ENCODE measurements around the gene EDC4.

EDC4 gene

DNA sequence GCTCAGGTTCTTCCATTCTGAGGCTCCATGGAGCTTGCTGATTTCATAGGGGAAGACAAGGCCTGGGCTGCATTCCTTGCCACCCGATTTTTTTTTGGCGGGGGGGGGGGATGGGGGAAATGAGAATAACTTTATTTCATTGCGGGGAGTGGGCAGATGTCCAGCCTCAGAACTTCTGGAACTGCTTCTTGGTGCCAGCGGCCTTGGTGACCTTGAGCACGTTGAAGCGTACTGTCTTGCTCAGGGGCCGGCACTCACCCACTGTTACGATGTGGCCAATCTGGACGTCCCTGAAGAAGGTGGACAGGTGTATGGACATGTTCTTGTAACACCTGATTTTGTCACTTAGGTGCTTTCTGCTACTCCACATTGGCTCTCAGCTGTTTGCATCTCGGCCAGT is 17.1 kb upstream of the EDC4 start:
- H3K56ac ChIP-seq (ENCODE audit: low read length): no peak overlapping the region
- no peak overlapping the region for H2BK5ac ChIP-seq (ENCODE audit: low read length)
- H3K18ac ChIP-seq (ENCODE audit: low read length): no peak overlapping the region
- no peak overlapping the region for H2BK15ac ChIP-seq (replicated peaks; ENCODE audit: low read depth)
- H3K36me3 ChIP-seq (ENCODE audit: control insufficient read depth, insufficient read depth, low read length): peaks cover 1% of the 10 kb centered on the region
- no peak overlapping the region for H3K4me3 ChIP-seq (ENCODE audit: low read length)
- WGBS (ENCODE audit: extremely low coverage, insufficient coverage, low lambda C conversion rate): no CpG with 5 or more reads among the region's 10 CpGs
- H4K8ac ChIP-seq (ENCODE audit: low read depth, low read length): no peak overlapping the region
- no peak overlapping the region for H3K9ac ChIP-seq (ENCODE audit: low read length)
- no peak overlapping the region for H3K4ac ChIP-seq (ENCODE audit: low read depth, low read length)
- no peak overlapping the region for H3K27ac ChIP-seq (ENCODE audit: low read depth, low read length)
- H3K23ac ChIP-seq (ENCODE audit: low read length): no peak overlapping the region
- H2BK120ac ChIP-seq (ENCODE audit: low read depth, low read length): no peak overlapping the region
- H3K4me2 ChIP-seq (ENCODE audit: low read length): no peak overlapping the region
- H3K27me3 ChIP-seq (ENCODE audit: insufficient read depth, low read length, poor library complexity): no peaks in the 10 kb centered on the region
- DNase-seq: no peak
- peaks cover 3% of the 10 kb centered on the region for H3K4me1 ChIP-seq (ENCODE audit: control insufficient read depth, low read depth, low read length)
- H3K79me2 ChIP-seq (ENCODE audit: control insufficient read depth, insufficient read depth, low read length): peaks cover 84% of the 10 kb centered on the region
- H4K5ac ChIP-seq (ENCODE audit: low read length): no peak overlapping the region
- peaks cover 26% of the 10 kb centered on the region for H3K79me1 ChIP-seq (ENCODE audit: low read length)
- H2AK5ac ChIP-seq (ENCODE audit: low read length): no peak overlapping the region

DNA sequence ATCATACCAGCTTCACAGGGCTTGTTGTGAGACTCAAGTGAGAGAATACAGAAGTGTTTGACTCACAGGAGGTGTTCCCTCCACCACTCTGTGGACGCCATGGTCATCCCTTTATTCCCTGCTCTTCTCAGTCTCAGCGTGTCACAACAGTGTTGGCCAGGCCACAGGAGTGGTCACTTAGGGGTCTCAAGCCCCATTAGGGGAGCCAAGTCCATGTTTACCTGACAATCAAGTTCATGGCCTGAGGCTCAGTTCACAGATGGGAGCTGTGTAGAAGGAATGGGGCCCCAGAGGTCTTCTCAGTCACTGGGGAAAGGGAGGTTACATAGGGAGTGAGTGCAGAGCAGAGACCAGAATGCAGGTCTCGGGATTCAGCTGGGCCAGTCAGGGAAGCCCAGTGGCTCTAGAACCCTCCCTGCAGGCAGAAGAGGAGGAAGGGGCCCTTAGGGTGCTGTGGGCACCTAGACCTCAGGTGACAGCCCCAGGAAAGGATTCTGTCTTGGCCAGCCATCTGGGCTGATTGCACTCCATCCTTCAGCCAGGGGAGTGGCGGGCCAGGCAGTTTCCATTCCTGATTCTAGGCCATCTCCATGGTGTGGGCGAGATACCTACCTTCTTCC is 15.8 kb upstream of the EDC4 start:
- no peak overlapping the region for H3K4ac ChIP-seq (ENCODE audit: low read depth, low read length)
- no peak overlapping the region for H2BK120ac ChIP-seq (ENCODE audit: low read depth, low read length)
- H3K36me3 ChIP-seq (ENCODE audit: control insufficient read depth, insufficient read depth, low read length): peaks cover 1% of the 10 kb centered on the region
- H2BK15ac ChIP-seq (replicated peaks; ENCODE audit: low read depth): no peak overlapping the region
- H3K4me3 ChIP-seq (ENCODE audit: low read length): no peak overlapping the region
- peaks cover 36% of the 10 kb centered on the region for H3K79me1 ChIP-seq (ENCODE audit: low read length)
- no peak overlapping the region for H3K56ac ChIP-seq (ENCODE audit: low read length)
- H3K18ac ChIP-seq (ENCODE audit: low read length): no peak overlapping the region
- H3K79me2 ChIP-seq (ENCODE audit: control insufficient read depth, insufficient read depth, low read length): peaks cover 87% of the 10 kb centered on the region
- H4K8ac ChIP-seq (ENCODE audit: low read depth, low read length): no peak overlapping the region
- H3K23ac ChIP-seq (ENCODE audit: low read length): no peak overlapping the region
- H2AK5ac ChIP-seq (ENCODE audit: low read length): no peak overlapping the region
- H3K9ac ChIP-seq (ENCODE audit: low read length): no peak overlapping the region
- H3K27ac ChIP-seq (ENCODE audit: low read depth, low read length): no peak overlapping the region
- no peak overlapping the region for H2BK5ac ChIP-seq (ENCODE audit: low read length)
- H4K5ac ChIP-seq (ENCODE audit: low read length): no peak overlapping the region
- H3K4me2 ChIP-seq (ENCODE audit: low read length): no peak overlapping the region
- H3K4me1 ChIP-seq (ENCODE audit: control insufficient read depth, low read depth, low read length): peaks cover 3% of the 10 kb centered on the region
- no peaks in the 10 kb centered on the region for H3K27me3 ChIP-seq (ENCODE audit: insufficient read depth, low read length, poor library complexity)
- WGBS (ENCODE audit: extremely low coverage, insufficient coverage, low lambda C conversion rate): no CpG with 5 or more reads among the region's 5 CpGs
- DNase-seq: no peak

DNA sequence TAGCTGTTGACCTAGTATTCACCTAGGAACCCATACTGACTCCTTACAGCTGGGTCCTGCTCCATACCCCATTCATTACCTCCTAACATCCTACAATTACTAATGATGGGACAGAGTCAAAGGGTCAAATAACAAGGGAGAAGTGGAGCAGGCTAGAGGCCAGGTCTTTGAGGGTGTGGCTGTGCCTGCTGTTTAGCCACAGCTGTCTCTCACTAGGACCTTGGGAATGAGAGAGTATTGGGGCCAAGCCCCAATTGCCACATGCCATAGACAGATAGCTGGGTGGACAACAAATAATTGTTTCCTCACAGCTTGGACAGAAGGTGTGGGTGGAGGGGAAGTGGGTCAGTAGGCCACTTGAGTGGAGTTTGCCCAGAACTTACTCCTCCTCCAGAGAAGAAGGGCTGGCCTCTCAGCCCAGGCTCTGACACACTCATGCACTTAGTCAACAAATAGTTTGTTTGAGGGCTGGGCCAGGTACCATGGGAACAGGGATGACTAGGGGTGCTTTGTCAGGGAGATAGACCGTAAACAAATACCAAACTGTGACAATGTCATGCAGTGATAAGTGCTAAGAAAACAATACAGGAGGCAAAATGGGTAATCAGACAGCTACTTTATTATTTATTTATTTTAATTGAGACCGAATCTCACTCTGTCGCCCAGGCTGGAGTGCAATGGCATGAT is 15.2 kb upstream of the EDC4 start:
- Histone ChIP-seq H3K4me2 (ENCODE audit: low read length) (no peak overlapping the region), H2AK5ac (ENCODE audit: low read length) (no peak overlapping the region), H3K18ac (ENCODE audit: low read length) (no peak overlapping the region), H3K79me2 (ENCODE audit: control insufficient read depth, insufficient read depth, low read length) (peaks cover 90% of the 10 kb centered on the region), H2BK120ac (ENCODE audit: low read depth, low read length) (no peak overlapping the region), H3K23ac (ENCODE audit: low read length) (no peak overlapping the region), H3K27ac (ENCODE audit: low read depth, low read length) (peak overlapping the region; percentile 22), H3K4ac (ENCODE audit: low read depth, low read length) (no peak overlapping the region), H3K27me3 (ENCODE audit: insufficient read depth, low read length, poor library complexity) (no peaks in the 10 kb centered on the region), H2BK15ac (replicated peaks; ENCODE audit: low read depth) (no peak overlapping the region), H4K5ac (ENCODE audit: low read length) (no peak overlapping the region), H3K36me3 (ENCODE audit: control insufficient read depth, insufficient read depth, low read length) (peaks cover 1% of the 10 kb centered on the region), H4K8ac (ENCODE audit: low read depth, low read length) (no peak overlapping the region), H2BK5ac (ENCODE audit: low read length) (no peak overlapping the region), H3K79me1 (ENCODE audit: low read length) (peaks cover 40% of the 10 kb centered on the region), H3K4me1 (ENCODE audit: control insufficient read depth, low read depth, low read length) (peaks cover 3% of the 10 kb centered on the region), H3K9ac (ENCODE audit: low read length) (no peak overlapping the region), H3K56ac (ENCODE audit: low read length) (no peak overlapping the region), H3K4me3 (ENCODE audit: low read length) (no peak overlapping the region)
- DNase-seq: peak; percentile 96
- no CpG with 5 or more reads among the region's 3 CpGs for WGBS (ENCODE audit: extremely low coverage, insufficient coverage, low lambda C conversion rate)

DNA sequence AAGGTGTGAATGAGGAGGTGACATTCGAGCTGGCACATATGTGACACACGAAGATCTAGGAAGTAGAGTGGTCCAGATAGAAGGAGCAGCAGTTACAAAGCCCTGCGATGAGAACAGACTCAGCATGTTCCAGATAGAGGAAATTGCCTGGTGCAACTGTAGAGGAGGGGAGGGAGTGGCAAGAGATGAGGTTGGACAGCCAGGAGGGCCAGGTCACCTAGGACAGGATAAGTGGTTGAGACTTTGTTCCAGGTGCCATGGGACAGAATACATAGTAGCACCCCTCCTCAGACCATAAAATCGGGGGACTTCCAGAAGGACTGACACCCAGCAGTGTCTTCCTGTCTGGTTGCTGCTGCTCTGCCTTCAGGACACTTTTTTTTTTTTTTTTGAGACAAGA is 14.4 kb upstream of the EDC4 start:
- Histone ChIP-seq H3K36me3 (ENCODE audit: control insufficient read depth, insufficient read depth, low read length) (peaks cover 1% of the 10 kb centered on the region), H2AK5ac (ENCODE audit: low read length) (no peak overlapping the region), H3K9ac (ENCODE audit: low read length) (no peak overlapping the region), H2BK15ac (replicated peaks; ENCODE audit: low read depth) (no peak overlapping the region), H3K4me2 (ENCODE audit: low read length) (no peak overlapping the region), H4K5ac (ENCODE audit: low read length) (no peak overlapping the region), H3K4me1 (ENCODE audit: control insufficient read depth, low read depth, low read length) (peaks cover 3% of the 10 kb centered on the region), H2BK120ac (ENCODE audit: low read depth, low read length) (no peak overlapping the region), H2BK5ac (ENCODE audit: low read length) (no peak overlapping the region), H4K8ac (ENCODE audit: low read depth, low read length) (no peak overlapping the region), H3K4me3 (ENCODE audit: low read length) (no peak overlapping the region), H3K56ac (ENCODE audit: low read length) (no peak overlapping the region), H3K27ac (ENCODE audit: low read depth, low read length) (no peak overlapping the region), H3K27me3 (ENCODE audit: insufficient read depth, low read length, poor library complexity) (no peaks in the 10 kb centered on the region), H3K23ac (ENCODE audit: low read length) (no peak overlapping the region), H3K4ac (ENCODE audit: low read depth, low read length) (no peak overlapping the region), H3K18ac (ENCODE audit: low read length) (no peak overlapping the region), H3K79me2 (ENCODE audit: control insufficient read depth, insufficient read depth, low read length) (peaks cover 92% of the 10 kb centered on the region), H3K79me1 (ENCODE audit: low read length) (peaks cover 45% of the 10 kb centered on the region)
- no peak for DNase-seq
- no CpG with 5 or more reads among the region's 4 CpGs for WGBS (ENCODE audit: extremely low coverage, insufficient coverage, low lambda C conversion rate)

DNA sequence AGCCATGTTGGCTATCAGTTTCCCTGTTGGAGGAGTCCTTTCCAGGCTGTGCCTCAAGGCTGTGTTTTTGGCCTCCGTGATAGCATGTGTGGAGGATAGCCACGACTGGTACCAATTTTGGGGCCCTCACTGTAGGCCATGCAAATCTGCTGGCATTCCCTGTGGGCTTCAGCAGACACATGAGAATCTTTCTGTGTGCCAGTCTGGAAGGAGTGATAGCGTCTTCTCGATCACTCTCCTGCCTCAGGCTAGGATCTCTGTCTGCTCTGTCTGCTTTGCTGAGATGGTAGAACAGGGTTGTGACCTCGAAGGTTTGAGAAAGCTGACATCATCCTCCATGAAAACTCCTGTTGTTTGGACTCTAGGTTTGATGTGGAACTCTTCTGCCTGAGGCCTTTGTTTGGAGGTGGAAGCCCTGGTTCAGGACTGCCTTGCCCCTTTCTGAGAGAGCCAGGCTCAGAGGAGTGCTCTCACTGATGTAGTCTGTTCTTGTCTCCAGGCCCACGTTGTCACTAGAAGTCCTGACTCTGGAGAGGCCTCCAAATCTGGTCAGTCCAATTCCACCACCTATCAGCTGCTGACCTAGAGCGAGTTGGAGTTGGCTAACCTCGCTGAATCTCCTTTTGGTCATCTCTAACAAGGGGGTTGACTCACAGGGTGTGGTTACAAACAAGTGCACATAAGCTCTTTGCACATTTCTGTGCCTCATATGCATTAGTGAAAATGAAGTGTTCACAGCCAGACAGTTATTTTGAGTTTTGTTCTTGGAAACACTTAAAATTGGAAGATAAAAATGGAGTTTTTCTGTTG is 12.1 kb upstream of the EDC4 start:
- no CpG with 5 or more reads among the region's 8 CpGs for WGBS (ENCODE audit: extremely low coverage, insufficient coverage, low lambda C conversion rate)
- peak overlapping the region; percentile 36 for H3K56ac ChIP-seq (ENCODE audit: low read length)
- no peak overlapping the region for H3K18ac ChIP-seq (ENCODE audit: low read length)
- H3K4me2 ChIP-seq (ENCODE audit: low read length): no peak overlapping the region
- H2AK5ac ChIP-seq (ENCODE audit: low read length): no peak overlapping the region
- H3K9ac ChIP-seq (ENCODE audit: low read length): no peak overlapping the region
- no peak overlapping the region for H3K27ac ChIP-seq (ENCODE audit: low read depth, low read length)
- no peak overlapping the region for H2BK120ac ChIP-seq (ENCODE audit: low read depth, low read length)
- H2BK5ac ChIP-seq (ENCODE audit: low read length): no peak overlapping the region
- no peak overlapping the region for H4K8ac ChIP-seq (ENCODE audit: low read depth, low read length)
- no peak overlapping the region for H3K4ac ChIP-seq (ENCODE audit: low read depth, low read length)
- no peak overlapping the region for H4K5ac ChIP-seq (ENCODE audit: low read length)
- no peak overlapping the region for H3K23ac ChIP-seq (ENCODE audit: low read length)
- peaks cover 52% of the 10 kb centered on the region for H3K79me1 ChIP-seq (ENCODE audit: low read length)
- DNase-seq: no peak
- H2BK15ac ChIP-seq (replicated peaks; ENCODE audit: low read depth): no peak overlapping the region
- H3K4me1 ChIP-seq (ENCODE audit: control insufficient read depth, low read depth, low read length): peaks cover 3% of the 10 kb centered on the region
- no peaks in the 10 kb centered on the region for H3K27me3 ChIP-seq (ENCODE audit: insufficient read depth, low read length, poor library complexity)
- H3K36me3 ChIP-seq (ENCODE audit: control insufficient read depth, insufficient read depth, low read length): peaks cover 1% of the 10 kb centered on the region
- H3K4me3 ChIP-seq (ENCODE audit: low read length): no peak overlapping the region
- peaks cover 79% of the 10 kb centered on the region for H3K79me2 ChIP-seq (ENCODE audit: control insufficient read depth, insufficient read depth, low read length)

All from mesendoderm (in vitro differentiated cells).